Fibroblast of lung (primary cell): ENCODE results near the gene BEX1.
"Not testable (repeated sequence)": the region's sequence is repeated elsewhere in the genome, so short reads cannot be mapped to it uniquely, and the experiment has no call there.

ENCODE experiments used
- CTCF ChIP-seq, 2 donors: IDR thresholded peaks in 1 of 2; conservative IDR thresholded peaks in 1 of 2; 1 replicate in 1 of 2; 2 replicates in 1 of 2; pipeline ENCODE4 v1.5.1; 2011 to 2012; ENCODE audit warnings: low read length in 2 of 2, control low read depth in 1 of 2, inconsistent platforms in 1 of 2, low read depth in 1 of 2, mild to moderate bottlenecking in 1 of 2
- EZH2 ChIP-seq: IDR thresholded peaks from 2 replicates; pipeline ENCODE4 v1.5.1; 2012; ENCODE audit warnings: low read length, control low read depth, mild to moderate bottlenecking; ENCODE audit errors: missing control alignments

GRCh38 chrX:103104370-103104769, 40.4 kb upstream of the BEX1 start:
- not testable (repeated sequence) for TF ChIP-seq CTCF (conservative IDR thresholded peaks at IDR 0.05 in 1 of 2, IDR thresholded peaks at IDR 0.05 in 1 of 2; ENCODE audit: low read depth in 1 of 2, low read length in 2 of 2); EZH2
